HG03280 (cell line): ENCODE results near the gene ZNF513.
"Not testable (repeated sequence)": the region's sequence is repeated elsewhere in the genome, so short reads cannot be mapped to it uniquely, and the experiment has no call there.

ENCODE experiments used
- ATAC-seq: cut with Tn5 transposase; IDR thresholded peaks from one replicate; pipeline ENCODE4 v1.9.1; 2021; ENCODE audit warnings: mild to moderate bottlenecking, moderate library complexity; ENCODE audit not compliant: unreplicated experiment

ZNF513 gene

GRCh38 chr2:27362678-27363420 lies 17.7 kb downstream of the ZNF513 start:
- no peak for ATAC-seq

DNA sequence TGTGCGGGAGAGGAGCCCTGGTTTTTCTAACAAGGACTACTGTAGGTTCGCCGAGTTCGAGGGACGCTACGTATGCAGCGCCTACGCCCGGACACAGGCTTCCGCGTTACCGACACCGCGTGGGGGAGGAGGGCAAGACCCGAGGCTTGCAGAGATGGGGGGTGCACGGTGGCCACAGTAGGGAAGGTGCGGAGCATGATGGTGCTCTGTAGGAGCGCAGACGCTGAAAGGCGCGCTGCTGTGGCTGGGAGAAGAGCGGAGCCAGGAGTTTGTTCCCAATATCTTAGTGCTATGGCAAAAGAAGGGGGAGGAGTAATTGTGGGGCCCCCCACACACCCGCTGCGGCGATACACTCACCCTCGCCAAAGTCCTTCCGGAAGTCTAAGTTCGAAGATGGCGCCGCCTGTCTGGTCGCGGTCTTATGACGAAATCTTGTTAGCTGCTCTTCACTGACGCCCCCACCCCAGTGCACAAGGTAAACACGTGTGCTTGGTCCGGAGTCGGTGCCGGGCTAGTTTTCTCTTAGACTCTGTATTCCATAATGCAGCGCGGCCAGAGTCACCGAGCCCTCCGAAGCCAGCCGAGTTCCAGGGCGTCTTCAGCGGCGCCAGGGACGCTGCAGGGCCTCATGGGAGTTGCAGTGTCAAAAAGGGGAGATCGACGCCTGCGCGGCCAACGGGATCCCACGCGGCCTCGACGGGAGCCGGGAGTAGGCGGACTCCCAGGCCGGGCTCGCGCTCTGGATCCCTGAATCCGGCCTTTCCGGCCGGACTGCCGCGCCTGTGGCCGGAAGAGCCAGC lies 24.0 kb downstream of the ZNF513 start, which contains the start of gene GTF3C2:
GTF3C2 (minus strand) TSS at position 383 of the 800 bp plus-strand sequence. CDS start 13,210 bp downstream, outside the sequence.
- peak; percentile 79 for ATAC-seq

GRCh38 chr2:27356056-27356381 lies 24.5 kb downstream of the ZNF513 start:
- ATAC-seq: peak; percentile 34

GRCh38 chr2:27354597-27354927 lies 26.0 kb downstream of the ZNF513 start:
- no peak for ATAC-seq

- ATAC-seq: no peak
Measured at GRCh38 chr2:27353762-27354596, 26.6 kb downstream of the ZNF513 start.

DNA sequence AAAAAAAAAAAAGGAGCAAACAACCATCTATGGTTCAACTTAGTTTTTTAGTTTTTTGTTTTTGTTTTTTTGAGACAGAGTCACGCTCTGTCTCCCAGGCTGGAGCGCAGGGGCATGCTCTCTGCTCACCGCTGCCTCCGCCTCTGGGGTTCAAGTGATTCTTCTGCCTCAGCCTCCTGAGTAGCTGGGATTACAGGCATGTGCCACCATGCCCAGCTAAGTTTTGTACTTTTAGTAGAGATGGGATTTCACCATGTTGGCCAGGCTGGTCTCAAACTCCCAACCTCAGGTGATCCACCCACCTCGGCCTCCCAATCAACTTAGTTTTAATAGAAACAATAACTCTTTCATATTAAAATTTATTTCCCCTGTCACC lies 27.2 kb downstream of the ZNF513 start:
- not testable (repeated sequence) for ATAC-seq

- no peak for ATAC-seq
Measured at GRCh38 chr2:27351802-27352598, 28.5 kb downstream of the ZNF513 start.

DNA sequence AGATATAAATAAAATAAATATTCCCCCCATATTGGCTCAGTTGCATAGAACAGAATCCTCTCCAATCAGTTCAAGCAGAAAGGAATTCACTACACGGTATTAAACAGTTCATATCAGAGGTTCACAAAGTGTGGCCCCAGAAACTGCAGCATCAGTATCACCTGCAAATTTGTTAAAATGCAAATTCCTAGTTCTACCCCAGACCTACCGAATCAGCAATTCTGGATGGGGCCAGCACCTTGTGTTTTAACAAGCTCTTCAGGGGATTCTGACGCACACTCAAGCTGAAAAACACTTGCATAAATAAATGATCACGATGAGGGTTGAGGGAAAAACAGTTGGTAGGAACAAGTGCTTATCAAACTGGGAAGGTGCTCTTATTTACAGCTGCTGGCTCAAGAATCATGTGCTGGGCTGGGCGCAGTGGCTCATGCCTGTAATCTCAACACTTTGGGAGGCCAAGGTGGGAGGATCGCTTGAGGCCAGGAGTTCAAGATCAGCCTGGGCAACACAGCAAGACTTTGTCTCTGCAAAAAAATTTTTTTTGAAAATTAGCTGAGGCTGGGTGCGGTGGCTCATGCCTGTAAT lies 30.3 kb downstream of the ZNF513 start:
- no peak for ATAC-seq

DNA sequence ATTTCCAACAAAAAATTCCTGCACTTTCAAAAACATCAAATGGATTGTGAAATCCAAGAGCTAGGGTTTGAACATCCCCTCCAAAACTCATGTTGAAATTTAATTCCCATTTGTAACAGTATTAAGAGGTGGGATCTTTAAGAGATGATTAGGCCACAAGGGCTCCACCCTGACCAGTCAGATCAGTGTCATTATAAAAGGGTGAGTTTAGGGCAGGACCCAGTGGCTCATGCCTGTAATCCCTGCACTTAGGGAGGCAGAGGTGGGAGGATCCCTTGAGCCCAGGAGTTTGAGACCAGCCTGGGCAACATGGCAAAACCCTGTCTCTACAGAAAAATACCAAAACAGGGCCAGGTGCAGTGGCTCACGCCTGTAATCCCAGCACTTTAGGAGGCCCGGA lies 32.9 kb downstream of the ZNF513 start:
- ATAC-seq: no peak

GRCh38 chr2:27336173-27336572 lies 44.4 kb downstream of the ZNF513 start:
- ATAC-seq: no peak

DNA sequence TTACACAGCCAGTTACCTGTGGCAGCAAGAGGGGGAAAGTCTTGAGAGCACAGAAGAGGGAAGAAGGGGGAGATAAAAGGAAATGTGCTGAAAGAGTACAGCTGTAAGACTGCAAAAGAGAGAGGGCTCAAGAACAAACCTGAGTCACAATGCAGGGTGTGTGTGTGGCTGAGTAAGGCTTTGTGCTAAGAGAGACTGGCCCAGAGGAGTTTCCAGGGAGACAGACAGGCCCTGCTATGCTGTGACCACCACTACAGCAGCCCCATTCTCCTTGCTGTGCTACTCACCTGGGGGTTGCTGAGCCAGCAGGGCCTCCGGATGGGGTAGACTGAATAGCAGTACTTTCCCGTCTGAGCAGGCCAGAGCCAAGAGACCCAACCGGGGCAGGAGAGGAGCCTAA lies 45.2 kb downstream of the ZNF513 start:
- ATAC-seq: no peak
